ENCODE data around the gene OR1F1. TPM values are rescaled to one million over a fixed set of nuclear protein-coding genes. Genes with fewer than 3 reads are reported as not detected.
"Not testable (repeated sequence)": the region's sequence is repeated elsewhere in the genome, so short reads cannot be mapped to it uniquely, and the experiment has no call there.

The OR1F1 gene
- total RNA-seq, 1 experiment from 2014 or later, result not detected

DNA sequence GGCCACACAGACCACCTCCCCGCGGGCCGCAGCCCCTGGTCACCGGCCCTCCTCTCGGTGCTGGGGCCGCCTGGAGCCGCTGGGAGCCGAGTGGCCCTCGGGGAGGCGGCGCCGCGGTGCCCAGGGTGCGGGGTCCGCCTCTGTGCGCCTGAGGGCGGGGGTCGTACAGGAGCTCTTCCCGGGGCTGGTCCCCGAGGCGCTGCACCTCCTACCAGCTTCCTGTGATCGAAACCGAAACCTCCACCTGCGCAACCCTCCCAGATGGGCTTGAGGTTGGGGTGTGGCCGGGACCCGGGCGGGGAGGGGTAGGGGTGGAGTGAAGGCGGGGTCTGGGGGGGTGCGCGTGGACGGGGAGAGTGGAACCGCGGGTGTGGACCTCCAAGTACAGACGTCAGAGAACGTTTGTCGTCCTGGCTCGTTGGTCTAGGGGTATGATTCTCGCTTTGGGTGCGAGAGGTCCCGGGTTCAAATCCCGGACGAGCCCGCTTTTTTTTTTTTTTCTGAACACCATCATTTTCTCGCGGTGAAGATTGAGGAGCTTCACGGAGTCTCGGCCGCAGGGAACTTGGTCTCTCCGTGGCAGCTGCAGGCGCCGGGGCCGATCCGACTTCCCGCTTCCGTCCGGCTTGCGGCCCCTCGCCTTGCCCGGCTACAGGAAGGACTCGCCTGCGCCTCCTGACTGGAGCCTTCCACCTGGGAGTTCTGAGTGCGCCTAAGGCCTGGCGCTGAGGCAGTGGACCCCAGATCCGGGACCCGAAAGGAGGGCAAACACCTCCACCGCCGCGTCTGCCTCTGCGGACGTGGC is 29.3 kb upstream of the OR1F1 start:
- peak; percentile 99 for DNase-seq
- H3K27me3 ChIP-seq (ENCODE audit: control insufficient read depth, insufficient read depth, low read length), result peaks cover 12% of the 10 kb centered on the region
- H3K4me3 ChIP-seq (ENCODE audit: insufficient read depth, low read depth, low read length), result peak overlapping the region; percentile 75
- H3K36me3 ChIP-seq (replicated peaks; ENCODE audit: control insufficient read depth, insufficient read depth, low read length), result no peaks in the 10 kb centered on the region

DNA sequence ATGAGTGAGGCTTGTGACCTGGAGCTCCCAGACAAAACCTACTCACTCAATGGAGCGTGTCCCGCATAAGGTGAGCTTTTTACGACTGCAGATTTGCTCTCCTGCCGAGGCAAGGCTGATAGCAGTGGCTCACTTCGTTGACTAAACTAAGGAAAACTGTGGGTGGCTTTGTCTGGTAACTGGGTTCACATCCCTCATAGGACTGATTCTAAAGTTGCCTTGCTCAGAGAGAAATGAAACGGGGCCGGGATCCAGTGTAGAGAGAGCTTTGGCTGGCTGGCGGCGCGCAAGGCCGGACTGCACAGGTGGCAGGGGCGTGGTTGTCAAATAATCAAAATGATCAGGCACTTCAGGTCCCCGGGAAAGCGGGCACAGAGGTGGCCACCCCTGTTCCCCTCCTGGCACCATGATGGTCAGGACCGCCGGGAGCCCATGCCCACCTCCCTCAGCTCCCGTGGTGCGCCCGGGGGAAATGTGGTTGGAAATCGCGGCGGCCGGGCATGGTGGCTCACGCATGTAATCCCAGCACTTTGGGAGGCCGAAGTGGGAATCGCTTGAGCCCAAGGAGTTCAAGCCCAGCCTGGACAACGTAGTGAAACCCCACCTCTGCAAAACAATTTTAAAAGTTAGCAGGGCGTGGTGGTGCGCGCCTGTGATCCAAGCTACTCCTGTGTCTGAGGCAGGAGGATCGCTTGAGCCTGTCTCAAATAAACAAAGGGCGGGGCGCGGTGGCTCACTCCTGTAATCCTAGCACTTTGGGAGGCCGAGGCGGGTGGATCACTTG is 26.6 kb upstream of the OR1F1 start:
- peak; percentile 52 for DNase-seq
- Histone ChIP-seq H3K4me3 (ENCODE audit: insufficient read depth, low read depth, low read length) (no peak overlapping the region), H3K36me3 (replicated peaks; ENCODE audit: control insufficient read depth, insufficient read depth, low read length) (no peaks in the 10 kb centered on the region), H3K27me3 (ENCODE audit: control insufficient read depth, insufficient read depth, low read length) (peaks cover 10% of the 10 kb centered on the region)

DNA sequence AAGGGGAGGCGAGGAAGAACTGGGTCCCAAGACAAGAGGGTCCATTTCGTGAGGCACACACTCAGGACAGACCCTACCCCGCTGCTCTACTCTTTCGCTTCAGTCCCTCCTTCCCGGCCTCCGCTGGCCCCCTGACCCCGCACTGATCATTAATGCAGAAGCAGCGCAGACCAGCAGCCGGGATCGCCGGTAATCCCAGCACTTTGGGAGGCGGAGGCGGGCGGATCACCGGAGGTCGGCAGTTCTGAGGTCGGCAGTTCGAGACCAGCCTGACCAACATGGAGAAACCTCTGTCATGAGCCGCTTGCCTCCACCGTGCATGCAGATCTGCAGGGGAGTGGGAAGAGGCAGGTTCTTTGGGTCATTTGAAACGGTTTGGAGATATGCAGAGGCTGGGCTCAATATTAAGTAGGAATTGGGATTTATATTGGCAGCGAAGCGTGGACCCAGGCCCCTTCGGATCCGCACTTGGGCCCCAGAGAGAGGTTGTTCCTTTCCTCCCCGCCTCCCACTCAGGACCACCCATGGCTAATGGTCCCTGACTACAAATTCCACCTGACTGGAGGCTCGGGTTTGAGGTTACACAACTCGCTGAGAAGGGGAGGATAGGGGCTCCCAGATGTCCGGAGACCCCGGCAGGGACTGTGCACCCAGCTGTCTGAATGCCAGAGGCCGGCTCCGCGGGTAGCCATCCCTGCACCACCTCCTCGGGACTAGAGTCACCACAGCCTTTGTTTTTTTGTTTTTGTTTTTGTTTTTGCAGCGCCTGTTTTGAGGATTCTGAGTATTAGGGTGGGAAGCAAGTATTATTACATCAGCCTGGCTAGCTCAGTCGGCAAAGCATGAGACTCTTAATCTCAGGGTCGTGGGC is 23.6 kb upstream of the OR1F1 start:
- Histone ChIP-seq H3K36me3 (replicated peaks; ENCODE audit: control insufficient read depth, insufficient read depth, low read length) (no peaks in the 10 kb centered on the region), H3K4me3 (ENCODE audit: insufficient read depth, low read depth, low read length) (no peak overlapping the region), H3K27me3 (ENCODE audit: control insufficient read depth, insufficient read depth, low read length) (peaks cover 2% of the 10 kb centered on the region)
- DNase-seq, result peak; percentile 26

- no peaks in the 10 kb centered on the region for H3K36me3 ChIP-seq (replicated peaks; ENCODE audit: control insufficient read depth, insufficient read depth, low read length)
- peaks cover 4% of the 10 kb centered on the region for H3K27me3 ChIP-seq (ENCODE audit: control insufficient read depth, insufficient read depth, low read length)
- DNase-seq, result peak; percentile 19
- no peak overlapping the region for H3K4me3 ChIP-seq (ENCODE audit: insufficient read depth, low read depth, low read length)
Measured at GRCh38 chr16:3165111-3165822, 22.7 kb upstream of the OR1F1 start.

GRCh38 chr16:3166505-3166886 is 21.5 kb upstream of the OR1F1 start:
- H3K4me3 ChIP-seq (ENCODE audit: insufficient read depth, low read depth, low read length), result no peak overlapping the region
- H3K36me3 ChIP-seq (replicated peaks; ENCODE audit: control insufficient read depth, insufficient read depth, low read length), result no peaks in the 10 kb centered on the region
- DNase-seq, result no peak
- peaks cover 14% of the 10 kb centered on the region for H3K27me3 ChIP-seq (ENCODE audit: control insufficient read depth, insufficient read depth, low read length)

DNA sequence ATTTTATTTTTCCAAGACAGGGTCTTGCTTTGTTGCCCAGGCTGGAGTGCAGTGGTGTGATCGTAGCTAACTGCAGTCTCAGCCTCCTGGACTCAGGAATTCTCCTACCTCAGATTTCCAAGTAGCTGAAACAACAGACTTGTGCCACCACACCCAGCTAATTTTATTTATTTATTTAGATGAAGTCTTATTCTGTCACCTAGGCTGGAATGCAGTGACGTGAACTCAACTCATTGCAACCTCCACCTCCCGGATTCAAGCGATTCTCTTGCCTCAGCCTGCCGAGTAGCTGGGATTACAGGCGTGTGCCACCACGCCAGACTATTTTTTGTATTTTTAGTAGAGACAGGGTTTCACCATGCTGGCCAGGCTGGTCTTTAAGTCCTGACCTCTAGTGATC is 19.3 kb upstream of the OR1F1 start:
- DNase-seq; H3K36me3 ChIP-seq (replicated peaks; ENCODE audit: control insufficient read depth, insufficient read depth, low read length); H3K4me3 ChIP-seq (ENCODE audit: insufficient read depth, low read depth, low read length): not testable (repeated sequence)
- H3K27me3 ChIP-seq (ENCODE audit: control insufficient read depth, insufficient read depth, low read length), result peaks cover 14% of the 10 kb centered on the region

DNA sequence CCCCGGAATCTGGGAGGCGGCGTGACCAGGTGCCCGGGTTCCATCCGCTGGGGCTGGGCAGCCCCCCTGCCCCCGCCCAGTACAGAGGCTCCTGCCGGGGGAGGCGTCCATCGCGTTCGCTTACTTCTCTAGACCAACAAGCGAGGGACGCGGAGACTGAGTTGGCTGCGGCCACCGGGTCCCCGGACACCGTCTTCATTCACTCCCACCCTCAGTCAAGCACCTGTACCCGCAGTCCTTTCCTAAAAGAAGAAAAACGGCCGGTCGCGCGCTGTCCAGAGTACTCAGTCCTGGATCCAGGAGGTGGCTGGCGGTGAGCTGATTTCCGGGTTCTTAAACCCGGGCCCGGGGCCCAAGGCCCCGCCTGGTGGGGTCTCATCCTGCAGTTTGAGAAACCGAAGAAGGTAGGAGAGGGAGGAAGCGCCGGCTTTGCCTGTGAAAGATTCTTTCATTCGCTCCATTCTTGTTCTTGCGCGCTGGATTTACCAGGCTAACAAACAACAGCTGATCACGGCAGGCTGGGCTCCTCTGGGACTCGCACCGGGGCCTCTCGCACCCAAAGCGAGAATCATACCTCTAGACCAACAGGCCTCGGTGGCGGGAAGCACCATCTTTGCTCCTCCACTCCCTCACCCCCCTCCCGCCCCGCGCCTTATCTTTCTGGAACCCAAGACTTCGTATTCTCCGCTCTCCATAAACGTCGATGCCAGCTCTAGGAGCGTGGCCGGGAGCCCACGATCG is 17.4 kb upstream of the OR1F1 start:
- H3K4me3 ChIP-seq (ENCODE audit: insufficient read depth, low read depth, low read length), result peak overlapping the region; percentile 58
- DNase-seq, result peak; percentile 77
- H3K36me3 ChIP-seq (replicated peaks; ENCODE audit: control insufficient read depth, insufficient read depth, low read length), result no peaks in the 10 kb centered on the region
- H3K27me3 ChIP-seq (ENCODE audit: control insufficient read depth, insufficient read depth, low read length), result peaks cover 23% of the 10 kb centered on the region

- H3K27me3 ChIP-seq (ENCODE audit: control insufficient read depth, insufficient read depth, low read length), result peaks cover 26% of the 10 kb centered on the region
Measured at GRCh38 chr16:3171181-3171854, 16.7 kb upstream of the OR1F1 start.

GRCh38 chr16:3171855-3172593 is 16.0 kb upstream of the OR1F1 start:
- DNase-seq, result peak; percentile 79
- peak overlapping the region; percentile 58 for H3K4me3 ChIP-seq (ENCODE audit: insufficient read depth, low read depth, low read length)
- peaks cover 26% of the 10 kb centered on the region for H3K27me3 ChIP-seq (ENCODE audit: control insufficient read depth, insufficient read depth, low read length)
- H3K36me3 ChIP-seq (replicated peaks; ENCODE audit: control insufficient read depth, insufficient read depth, low read length), result no peaks in the 10 kb centered on the region

More at GRCh38 chr16:3171181-3171854, 16.7 kb upstream of the OR1F1 start:
- H3K4me3 ChIP-seq (ENCODE audit: insufficient read depth, low read depth, low read length), result peak overlapping the region; percentile 58
- DNase-seq, result peak; percentile 91
- H3K36me3 ChIP-seq (replicated peaks; ENCODE audit: control insufficient read depth, insufficient read depth, low read length), result no peaks in the 10 kb centered on the region

- no peaks in the 10 kb centered on the region for H3K36me3 ChIP-seq (replicated peaks; ENCODE audit: control insufficient read depth, insufficient read depth, low read length)
- H3K27me3 ChIP-seq (ENCODE audit: control insufficient read depth, insufficient read depth, low read length), result peaks cover 26% of the 10 kb centered on the region
- DNase-seq, result peak; percentile 92
- peak overlapping the region; percentile 53 for H3K4me3 ChIP-seq (ENCODE audit: insufficient read depth, low read depth, low read length)
Measured at GRCh38 chr16:3173892-3174617, 13.9 kb upstream of the OR1F1 start.

DNA sequence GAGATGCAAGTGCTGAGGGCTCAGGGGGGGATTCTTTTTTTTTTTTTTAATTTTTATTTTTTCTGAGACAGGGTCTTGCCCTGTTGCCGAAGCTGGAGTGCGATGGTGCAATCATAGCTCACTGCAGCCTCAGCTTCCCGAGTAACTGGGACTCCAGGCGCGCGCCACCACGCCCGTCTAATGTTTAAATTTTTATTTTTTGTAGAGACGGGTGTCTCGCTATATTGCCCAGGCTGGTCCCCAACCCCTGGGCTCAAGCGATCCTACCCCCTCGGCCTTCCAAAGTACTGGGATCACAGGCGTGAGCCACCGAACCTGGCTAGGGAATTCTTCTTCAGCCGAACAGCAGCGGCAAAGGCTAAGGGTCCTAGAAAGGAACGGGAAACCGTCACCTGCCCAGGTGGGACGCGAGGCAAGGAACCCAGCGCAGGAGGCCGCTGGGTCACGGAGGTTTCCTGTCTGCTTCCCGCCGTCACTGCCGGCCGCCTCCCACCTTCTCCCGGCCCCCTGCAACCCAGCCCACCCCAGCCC is 13.3 kb upstream of the OR1F1 start:
- no peak for DNase-seq
- Histone ChIP-seq H3K27me3 (ENCODE audit: control insufficient read depth, insufficient read depth, low read length) (peaks cover 26% of the 10 kb centered on the region), H3K36me3 (replicated peaks; ENCODE audit: control insufficient read depth, insufficient read depth, low read length) (no peaks in the 10 kb centered on the region), H3K4me3 (ENCODE audit: insufficient read depth, low read depth, low read length) (peak overlapping the region; percentile 53)
